Left lobe of liver (tissue), 2 donors: Measurements from ENCODE around the gene SPATA20. TPM values are rescaled to one million over a fixed set of nuclear protein-coding genes. Genes with fewer than 3 reads are reported as not detected.

Experiments used
- ATAC-seq: fragments of 200-7000 bp; cut with Tn5 transposase; one replicate; pipeline ENCODE4 v1.9.1; 2020; ENCODE audit warnings: mild to moderate bottlenecking, moderate library complexity
- DNase-seq: peaks from one replicate; pipeline ENCODE4 v3.0.0-alpha.2; 2020; ENCODE audit warnings: low spot score
- total RNA-seq: library from RNA; stranded (reverse); gene quantifications from one replicate; pipeline ENCODE4 v1.2.1, GENCODE V29; 2021
- donor health status: DM: no; HTN: no; CAD: no; lungs with moderate emphysema.
- donor health status: DM: no; HTN: yes; CAD: no.

Gene SPATA20
- total RNA-seq, 1 donor from 2014 or later = 40.6 TPM

- ATAC-seq = no peak
- DNase-seq = no peak
Observed at GRCh38 chr17:50519141-50519834, 27.7 kb upstream of the SPATA20 start.

DNA sequence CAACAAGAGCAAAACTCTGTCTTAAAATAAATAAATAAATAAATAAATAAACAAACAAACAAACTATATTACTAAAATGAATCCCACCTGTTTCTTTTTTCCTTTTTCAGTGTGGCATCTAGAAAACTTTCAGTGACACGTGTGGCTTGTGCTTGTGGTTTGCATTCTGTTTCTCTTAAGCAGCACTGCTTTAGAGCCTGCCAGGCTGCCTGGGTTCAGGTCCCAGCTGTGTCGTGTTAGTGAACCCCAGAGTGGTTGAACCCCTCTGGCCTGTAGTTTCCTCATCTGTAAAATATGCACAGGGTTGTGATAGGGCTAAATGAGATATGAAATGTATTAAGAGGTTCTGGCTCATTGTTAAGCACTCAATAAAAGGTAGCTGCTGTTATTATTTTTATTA is 26.5 kb upstream of the SPATA20 start:
- DNase-seq = no peak
- ATAC-seq = no peak

DNA sequence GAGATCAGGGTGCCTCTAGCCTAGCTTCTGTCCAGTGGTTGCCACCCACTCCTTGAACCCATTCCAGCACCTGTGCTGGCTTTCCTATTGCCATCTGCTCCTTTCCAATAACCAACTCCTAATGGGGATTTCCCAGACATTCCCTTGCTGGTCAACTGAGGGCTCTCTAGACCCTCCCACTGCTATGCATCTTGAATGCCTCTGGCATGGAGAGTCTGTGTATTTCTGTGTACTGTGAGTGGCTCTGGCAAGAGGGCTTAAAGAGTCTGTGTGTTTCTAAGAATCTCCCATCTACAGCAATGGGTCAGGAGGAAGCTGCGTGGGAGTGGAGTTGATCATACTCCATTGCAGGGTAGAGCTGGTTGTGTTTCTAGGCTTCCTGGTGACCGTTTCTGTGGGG is 25.5 kb upstream of the SPATA20 start:
- ATAC-seq (no peak), DNase-seq (no peak)

- ATAC-seq = no peak
- no peak for DNase-seq
Observed at GRCh38 chr17:50522766-50523165, 24.2 kb upstream of the SPATA20 start.

DNA sequence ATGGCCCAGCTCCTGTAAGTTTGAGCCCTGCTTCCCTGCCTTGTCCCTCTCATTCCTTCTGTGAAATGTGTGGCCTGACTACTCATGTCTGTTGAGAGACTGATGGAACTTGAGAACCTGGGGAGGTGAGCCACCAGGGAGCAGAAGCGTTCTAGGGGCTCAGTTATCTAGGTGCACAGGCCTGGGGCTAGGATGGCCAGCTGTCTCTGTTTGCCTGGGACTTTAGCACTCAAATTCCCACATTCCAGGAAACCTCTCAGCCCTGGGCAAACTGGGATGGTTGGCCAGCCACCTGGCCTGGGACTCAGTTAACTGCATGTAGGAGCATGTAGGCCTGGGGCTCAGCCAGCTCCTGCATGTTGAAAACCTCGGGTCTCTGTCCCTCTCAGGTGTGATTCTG is 23.8 kb upstream of the SPATA20 start:
- ATAC-seq (no peak), DNase-seq (no peak)

DNA sequence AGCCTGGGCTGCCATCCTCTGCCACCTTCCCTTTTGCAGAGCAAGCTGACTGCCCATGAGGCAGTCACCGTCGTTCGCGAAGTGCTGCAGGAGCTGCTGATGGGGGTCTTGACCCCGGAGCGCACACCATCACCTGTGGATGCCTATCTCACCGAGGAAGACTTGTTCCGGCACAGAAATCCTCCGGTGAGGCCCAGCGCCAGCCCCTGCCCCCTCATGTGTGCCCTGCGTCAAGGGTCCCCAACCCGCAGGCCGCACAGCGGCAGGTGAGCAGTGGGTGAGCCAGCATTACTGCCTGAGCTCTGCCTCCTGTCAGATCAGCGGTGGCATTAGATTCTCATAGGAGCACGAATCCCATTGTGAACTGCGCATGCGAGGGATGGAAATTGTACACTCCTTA is 22.1 kb upstream of the SPATA20 start:
- no peak for DNase-seq
- no peak for ATAC-seq

- DNase-seq = no peak
Observed at GRCh38 chr17:50527155-50527762, 19.7 kb upstream of the SPATA20 start.

GRCh38 chr17:50527949-50528474 is 19.0 kb upstream of the SPATA20 start:
- no peak for ATAC-seq

More at GRCh38 chr17:50527155-50527762, 19.7 kb upstream of the SPATA20 start:
- ATAC-seq = no peak

DNA sequence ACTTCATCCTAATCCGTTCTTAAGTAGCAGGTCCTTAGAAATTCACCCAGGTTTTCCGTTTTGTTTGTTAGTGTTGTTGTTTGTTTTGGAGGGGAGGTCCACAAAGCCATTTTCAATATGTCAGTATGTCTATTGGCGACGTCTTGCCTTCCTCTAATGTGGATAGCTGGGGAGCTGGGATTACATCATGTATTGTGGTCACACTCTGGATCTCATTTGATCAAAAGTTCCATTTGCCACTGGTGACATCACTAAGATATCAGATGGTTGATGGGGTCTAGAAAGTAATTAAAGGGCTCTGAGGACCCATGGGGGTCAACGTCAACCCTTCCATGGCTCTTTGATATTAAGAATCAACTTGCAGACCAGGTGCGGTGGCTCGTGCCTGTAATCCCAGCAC is 17.1 kb upstream of the SPATA20 start:
- DNase-seq (no peak), ATAC-seq (no peak)

More at GRCh38 chr17:50527949-50528474, 19.0 kb upstream of the SPATA20 start:
- no peak for DNase-seq

- ATAC-seq = no peak
- DNase-seq = no peak
Observed at GRCh38 chr17:50531428-50532025, 15.4 kb upstream of the SPATA20 start.

DNA sequence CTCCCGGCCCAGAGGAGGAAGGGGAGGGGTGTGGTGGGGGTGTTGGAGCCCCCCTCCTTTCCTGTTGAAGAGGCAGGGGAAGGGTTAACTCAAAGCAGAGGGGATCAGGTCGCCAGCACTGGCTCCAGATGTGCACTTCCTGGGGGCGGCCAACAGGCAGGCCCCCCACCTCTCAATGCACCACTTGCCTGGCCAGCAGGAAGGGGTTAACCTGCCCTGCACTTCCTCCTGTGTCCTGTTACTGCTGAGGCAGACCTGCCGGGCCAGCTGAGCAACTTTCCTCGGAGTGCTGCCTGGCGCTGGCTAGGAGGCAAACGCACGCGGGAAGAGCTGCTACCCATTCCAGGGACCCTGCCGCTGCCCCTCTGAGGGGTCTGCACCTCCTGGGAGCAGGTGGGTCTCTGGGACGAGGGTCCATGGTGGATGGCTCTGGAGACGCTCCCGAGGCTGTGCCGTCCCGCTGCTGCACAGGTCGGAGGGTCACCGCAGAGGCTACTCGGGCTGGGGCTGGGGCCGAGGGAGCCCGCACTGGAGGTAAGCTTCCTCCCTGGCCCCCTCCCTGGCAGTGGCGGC is 14.4 kb upstream of the SPATA20 start, which contains the start of gene EPN3:
Gene EPN3 (plus strand): TSS at position 284 of the 573 bp plus-strand sequence. CDS start 3,822 bp downstream, outside the sequence.
- DNase-seq (no peak), ATAC-seq (peak; percentile 20)

DNA sequence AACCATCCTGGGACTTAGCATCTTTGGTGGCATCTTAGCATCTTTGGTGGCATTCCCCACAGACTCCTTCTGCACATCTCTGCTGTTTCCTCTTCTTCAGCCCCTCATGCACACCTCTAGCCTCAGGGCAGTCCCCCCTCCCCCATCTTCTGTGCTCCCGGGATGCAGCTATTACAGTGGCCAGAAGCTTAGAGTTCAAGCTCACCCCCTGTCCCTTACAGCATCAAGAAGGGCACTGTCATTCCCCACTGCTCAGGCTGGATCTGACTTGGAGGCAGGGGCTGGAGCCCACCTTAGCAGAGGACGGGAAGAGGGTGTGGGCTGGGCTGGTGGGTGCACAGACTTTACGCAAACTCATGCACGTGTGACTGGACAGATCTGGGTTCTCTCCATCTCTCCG is 13.8 kb upstream of the SPATA20 start:
- DNase-seq (no peak), ATAC-seq (no peak)

GRCh38 chr17:50533720-50534148 is 13.2 kb upstream of the SPATA20 start:
- ATAC-seq (peak; percentile 64), DNase-seq (peak; percentile 59)

- peak; percentile 47 for ATAC-seq
- no peak for DNase-seq
Observed at GRCh38 chr17:50534222-50534978, 12.6 kb upstream of the SPATA20 start.

- ATAC-seq = no peak
- DNase-seq = no peak
Observed at GRCh38 chr17:50534979-50535326, 12.0 kb upstream of the SPATA20 start.

DNA sequence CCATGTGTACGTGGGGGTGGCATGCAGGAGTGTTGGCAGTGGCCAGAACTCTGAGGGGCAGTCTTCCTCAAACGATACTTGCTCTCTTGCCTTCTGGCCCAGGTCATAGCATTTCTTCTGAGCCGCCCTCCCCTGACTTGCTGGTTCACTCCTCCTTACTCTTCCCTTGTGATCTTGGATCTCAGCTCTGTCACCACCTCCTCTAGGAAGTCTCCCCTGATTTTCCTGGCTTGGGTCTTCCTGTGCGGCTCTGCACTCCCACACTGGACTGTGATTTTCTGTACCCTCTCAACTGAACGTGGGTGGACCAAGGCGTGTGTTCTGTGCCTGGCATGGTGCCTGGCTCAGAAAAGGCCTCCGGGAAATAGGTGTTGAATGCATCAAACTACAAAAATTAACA is 11.6 kb upstream of the SPATA20 start:
- no peak for DNase-seq
- ATAC-seq = no peak

- ATAC-seq (no peak), DNase-seq (no peak)
Observed at GRCh38 chr17:50536683-50537646, 10.0 kb upstream of the SPATA20 start.

- DNase-seq (no peak), ATAC-seq (no peak)
Observed at GRCh38 chr17:50537721-50538548, 9.0 kb upstream of the SPATA20 start.
